Transverse colon (tissue), 4 donors: Measurements from ENCODE around the gene FANCC. TPM values are rescaled to one million over a fixed set of nuclear protein-coding genes. Genes with fewer than 3 reads are reported as not detected.
"Not testable (repeated sequence)": the region's sequence is repeated elsewhere in the genome, so short reads cannot be mapped to it uniquely, and the experiment has no call there.

Experiments
- DNase-seq: peaks from one replicate; pipeline ENCODE4 v3.0.0-alpha.2; 2019
- H3K27ac ChIP-seq, 4 donors: fragments of 200-600 bp; sonication (generic); 2 replicates each; pipeline ENCODE4 v1.5.1; 2016 to 2018; ENCODE audit warnings: inconsistent platforms in 4 of 4
- H3K27me3 ChIP-seq: fragments of 200-600 bp; sonication (generic); 2 replicates; pipeline ENCODE4 v1.5.1; 2017; ENCODE audit warnings: inconsistent platforms
- H3K36me3 ChIP-seq, 4 donors: fragments of 200-600 bp; sonication (generic); 2 replicates each; pipeline ENCODE4 v1.5.1; 2017 to 2019; ENCODE audit warnings: inconsistent platforms in 4 of 4
- H3K4me1 ChIP-seq, 4 donors: fragments of 200-600 bp; sonication (generic); 2 replicates each; pipeline ENCODE4 v1.5.1; 2017 to 2020; ENCODE audit warnings: inconsistent platforms in 4 of 4
- H3K4me3 ChIP-seq, 4 donors: fragments of 200-600 bp; sonication (generic); 1 replicate in 1 of 4; 2 replicates in 3 of 4; pipeline versions ENCODE4 v1.5.1 to v1.6.1; 2017 to 2019; ENCODE audit warnings: inconsistent platforms in 4 of 4
- H3K9me3 ChIP-seq, 2 donors: fragments of 200-600 bp; sonication (generic); 2 replicates each; pipeline ENCODE4 v1.5.1; 2017 to 2019; ENCODE audit warnings: inconsistent platforms in 2 of 2
- EP300 ChIP-seq: sonication (generic); formaldehyde crosslinking; IDR thresholded peaks from one replicate; pipeline ENCODE4 v1.6.1; 2017; ENCODE audit warnings: antibody characterized with exemption, low read depth
- POLR2A ChIP-seq: fragments of 450-650 bp; IDR thresholded peaks from one replicate; pipeline ENCODE4 v1.6.1; 2016; ENCODE audit warnings: antibody characterized with exemption, mild to moderate bottlenecking, moderate library complexity
- POLR2AphosphoS5 ChIP-seq, 3 donors: sonication (generic); formaldehyde crosslinking; IDR thresholded peaks; one replicate each; pipeline ENCODE4 v1.6.1; 2016; ENCODE audit warnings: antibody characterized with exemption in 3 of 3
- WGBS, 2 donors: methylation state at CpG; one replicate each; pipeline ENCODE4 v1.1.5; 2018; ENCODE audit warnings: low coverage in 1 of 2; 5-methylcytosine and 5-hydroxymethylcytosine counted together
- in situ Hi-C, 4 donors: fragments of 200-750 bp; cut with MboI; loops; one replicate each; pipeline versions ENCODE4 v1.15.0 to v1.15.1; 2017; ENCODE audit warnings: low sequenced_read_pairs in 3 of 4, low pct_ligation_motif_present in 1 of 4, low pct_unique_long_range_greater_than_20kb in 1 of 4
- intact Hi-C: fragments of 100-400 bp; cut with DNase I; formaldehyde crosslinking; loops from one replicate; pipeline ENCODE4 v1.15.1; 2023; ENCODE audit warnings: low total_unique reads
- total RNA-seq, 4 donors: library from RNA; depleted of rRNA; stranded (reverse); fragments of >200 nt; gene quantifications; one replicate each; pipeline ENCODE4 v1.1.0, GENCODE V29; 2016
- TF ChIP-seq, protein P1 (sequence below), 5 experiments: fragments of 200-600 bp in 3 of 5; fragments of 450-650 bp in 2 of 5; sonication (generic) in 3 of 5; IDR thresholded peaks; 1 replicate in 2 of 5; 2 replicates in 3 of 5; pipeline ENCODE4 v1.5.1; 2016 to 2017; ENCODE audit warnings: antibody characterized with exemption in 5 of 5, inconsistent platforms in 3 of 5, mild to moderate bottlenecking in 2 of 5, moderate library complexity in 1 of 5

The FANCC gene
- total RNA-seq, 4 donors from 2014 or later = 4.0 to 10.3 (median 9.5) TPM

DNA sequence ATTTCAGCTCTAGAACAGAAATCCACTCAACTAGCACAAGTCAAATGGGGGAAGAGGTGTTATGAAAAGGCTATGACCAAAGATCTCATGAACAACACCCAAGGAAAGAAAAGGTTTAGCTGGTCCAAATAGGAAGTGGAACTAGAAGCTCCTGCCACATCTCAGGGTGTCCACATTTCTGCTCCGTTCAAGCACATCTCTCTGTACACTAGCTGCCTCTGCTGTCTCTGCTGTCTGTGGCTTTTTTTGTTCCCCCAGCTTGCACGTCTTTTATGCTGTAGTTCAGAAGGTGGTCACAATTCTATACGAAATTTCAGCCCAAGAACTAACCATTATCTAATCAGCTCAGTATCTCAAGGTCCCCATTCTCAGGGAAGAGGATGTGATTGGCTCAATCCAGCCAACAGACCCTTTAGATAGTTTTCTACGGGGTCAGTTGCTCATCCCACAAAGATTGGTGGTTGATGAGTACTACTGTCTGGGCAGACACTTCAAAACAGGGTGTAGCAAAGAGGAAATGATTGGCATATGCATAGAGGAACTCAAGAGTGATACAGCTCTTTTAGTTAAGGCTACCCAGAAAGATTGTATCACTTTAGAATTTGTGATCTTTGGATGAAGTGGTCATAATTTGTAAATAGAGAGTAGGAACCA, 44.0 kb downstream of the FANCC start:
- no peak overlapping the region for H3K4me3 ChIP-seq
- peaks cover 0 to 12% (median 7%) of the 10 kb centered on the region in 4 donors for H3K4me1 ChIP-seq
- H3K9me3 ChIP-seq = no peaks in the 10 kb centered on the region
- H3K36me3 ChIP-seq = no peaks in the 10 kb centered on the region
- TF ChIP-seq POLR2A (no peak), POLR2AphosphoS5 (IDR thresholded peaks at IDR 0.05) (no peak), EP300 (no peak)
- TF ChIP-seq, protein P1, sequence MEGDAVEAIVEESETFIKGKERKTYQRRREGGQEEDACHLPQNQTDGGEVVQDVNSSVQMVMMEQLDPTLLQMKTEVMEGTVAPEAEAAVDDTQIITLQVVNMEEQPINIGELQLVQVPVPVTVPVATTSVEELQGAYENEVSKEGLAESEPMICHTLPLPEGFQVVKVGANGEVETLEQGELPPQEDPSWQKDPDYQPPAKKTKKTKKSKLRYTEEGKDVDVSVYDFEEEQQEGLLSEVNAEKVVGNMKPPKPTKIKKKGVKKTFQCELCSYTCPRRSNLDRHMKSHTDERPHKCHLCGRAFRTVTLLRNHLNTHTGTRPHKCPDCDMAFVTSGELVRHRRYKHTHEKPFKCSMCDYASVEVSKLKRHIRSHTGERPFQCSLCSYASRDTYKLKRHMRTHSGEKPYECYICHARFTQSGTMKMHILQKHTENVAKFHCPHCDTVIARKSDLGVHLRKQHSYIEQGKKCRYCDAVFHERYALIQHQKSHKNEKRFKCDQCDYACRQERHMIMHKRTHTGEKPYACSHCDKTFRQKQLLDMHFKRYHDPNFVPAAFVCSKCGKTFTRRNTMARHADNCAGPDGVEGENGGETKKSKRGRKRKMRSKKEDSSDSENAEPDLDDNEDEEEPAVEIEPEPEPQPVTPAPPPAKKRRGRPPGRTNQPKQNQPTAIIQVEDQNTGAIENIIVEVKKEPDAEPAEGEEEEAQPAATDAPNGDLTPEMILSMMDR (IDR thresholded peaks at IDR 0.05) = no peak
- H3K27me3 ChIP-seq = no peaks in the 10 kb centered on the region
- no peak for DNase-seq
- WGBS, 2 donors = 72 to 87% methylated on average over 3 to 4 of the region's 4 CpGs
- intact Hi-C loops = no loop called here
- in situ Hi-C loops = no loop called here
- H3K27ac ChIP-seq = no peak overlapping the region

DNA sequence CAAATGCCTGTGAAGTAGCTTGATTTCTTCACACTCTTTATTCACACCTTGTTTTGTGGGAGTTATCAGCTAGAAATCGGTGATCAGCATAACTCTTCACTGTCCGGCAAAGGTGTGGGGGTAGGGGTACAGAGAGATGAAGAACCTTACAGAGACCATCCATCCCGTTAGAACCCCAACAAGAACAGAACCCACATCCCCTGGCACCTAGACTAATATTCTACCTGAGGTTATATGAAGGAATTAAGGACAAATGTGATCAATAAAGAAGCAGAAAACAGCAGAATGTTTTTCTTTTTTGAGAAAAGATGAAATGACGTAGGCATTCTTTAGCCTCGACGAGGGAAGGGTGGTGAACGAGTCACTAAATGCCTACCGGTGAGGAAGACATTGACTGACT, 44.7 kb downstream of the FANCC start:
- no peak for TF ChIP-seq EP300
- no peak for TF ChIP-seq POLR2A
- no peak for TF ChIP-seq POLR2AphosphoS5 (IDR thresholded peaks at IDR 0.05)
- TF ChIP-seq, protein P1 (IDR thresholded peaks at IDR 0.05) = no peak
- WGBS, 2 donors = 93 to 95% methylated on average over 5 to 8 of the region's 8 CpGs
- no peaks in the 10 kb centered on the region for H3K36me3 ChIP-seq
- peaks cover 0 to 14% (median 8%) of the 10 kb centered on the region in 4 donors for H3K4me1 ChIP-seq
- in situ Hi-C loops = no loop called here
- DNase-seq = no peak
- H3K4me3 ChIP-seq = no peak overlapping the region
- intact Hi-C loops = no loop called here
- H3K27ac ChIP-seq = no peak overlapping the region
- H3K27me3 ChIP-seq = no peaks in the 10 kb centered on the region
- no peaks in the 10 kb centered on the region for H3K9me3 ChIP-seq

DNA sequence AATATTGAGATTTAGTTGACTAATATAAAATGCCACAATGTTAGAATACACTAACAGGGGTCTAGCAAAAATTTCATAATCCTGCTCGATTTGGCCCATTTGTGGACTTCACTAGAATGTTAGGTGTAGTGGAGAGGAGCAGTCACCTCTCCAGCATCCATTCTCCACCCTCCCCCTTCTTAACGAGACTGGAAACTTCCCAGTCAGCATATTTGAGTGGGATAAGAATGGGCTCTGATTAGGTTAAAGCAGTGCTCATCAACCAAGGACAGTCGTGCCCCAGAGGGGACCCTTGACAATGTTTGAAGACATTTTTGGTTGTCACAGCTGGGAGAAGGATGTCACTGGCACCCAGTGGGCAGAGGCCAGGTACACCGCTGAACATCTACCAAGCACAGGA, 46.7 kb downstream of the FANCC start:
- WGBS, 2 donors = 83 to 85% methylated on average over 2 to 4 of the region's 4 CpGs
- peaks cover 1 to 23% (median 11%) of the 10 kb centered on the region in 4 donors for H3K4me1 ChIP-seq
- TF ChIP-seq POLR2A = no peak
- TF ChIP-seq, protein P1 (IDR thresholded peaks at IDR 0.05) = no peak
- TF ChIP-seq POLR2AphosphoS5 (IDR thresholded peaks at IDR 0.05) = no peak
- no peak for TF ChIP-seq EP300
- intact Hi-C loops (no loop called here), in situ Hi-C loops (no loop called here)
- no peaks in the 10 kb centered on the region for H3K9me3 ChIP-seq
- DNase-seq = no peak
- H3K27me3 ChIP-seq = no peaks in the 10 kb centered on the region
- no peak overlapping the region for H3K27ac ChIP-seq
- no peaks in the 10 kb centered on the region for H3K36me3 ChIP-seq
- no peak overlapping the region for H3K4me3 ChIP-seq

DNA sequence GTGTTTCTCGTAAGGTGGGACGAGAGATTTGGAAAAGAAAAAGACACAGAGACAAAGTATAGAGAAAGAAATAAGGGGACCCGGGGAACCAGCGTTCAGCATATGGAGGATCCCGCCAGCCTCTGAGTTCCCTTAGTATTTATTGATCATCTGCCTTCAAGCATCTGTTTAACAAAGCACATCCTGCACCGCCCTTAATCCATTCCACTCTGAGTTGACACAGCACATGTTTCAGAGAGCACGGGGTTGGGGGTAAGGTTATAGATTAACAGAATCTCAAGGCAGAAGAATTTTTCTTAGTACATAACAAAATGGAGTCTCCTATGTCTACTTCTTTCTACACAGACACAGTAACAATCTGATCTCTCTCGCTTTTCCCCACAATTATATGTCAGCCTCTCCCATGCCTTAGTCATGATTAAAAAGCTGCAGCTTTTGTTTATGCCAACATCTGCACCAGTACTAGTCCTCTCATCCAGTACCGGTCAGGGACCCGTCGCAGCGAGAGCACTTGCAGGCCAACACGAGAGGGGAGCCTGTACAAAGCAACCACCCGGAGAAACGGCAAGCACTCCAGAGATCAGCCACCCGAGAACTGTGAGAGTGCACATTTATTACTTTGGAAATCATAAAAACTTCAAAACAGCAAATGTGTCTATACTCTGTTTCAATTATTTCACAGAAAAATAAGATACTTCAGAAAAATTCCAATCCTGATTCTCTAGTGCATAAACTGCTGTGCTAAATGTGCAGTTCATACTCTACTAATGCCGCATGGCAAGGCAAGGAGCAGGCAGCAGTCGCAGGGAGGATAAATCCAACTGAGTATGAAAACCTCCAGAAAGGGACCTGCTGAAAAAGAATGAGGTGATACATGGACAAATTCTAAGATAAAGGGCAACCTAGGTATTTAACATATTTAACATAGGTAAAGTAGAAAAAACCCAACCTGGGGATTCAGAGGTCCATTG, 47.4 kb downstream of the FANCC start:
- H3K27ac ChIP-seq, intact Hi-C loops, H3K36me3 ChIP-seq, H3K4me3 ChIP-seq, in situ Hi-C loops, H3K27me3 ChIP-seq, H3K9me3 ChIP-seq, DNase-seq: not testable (repeated sequence)
- peaks cover 7 to 30% (median 17%) of the 10 kb centered on the region in 4 donors for H3K4me1 ChIP-seq
- 48 to 64% methylated on average over 8 to 18 of the region's 18 CpGs for WGBS, 2 donors
